ENCODE results near the gene CDC42EP5. TPM values are rescaled to one million over a fixed set of nuclear protein-coding genes. Genes with fewer than 3 reads are reported as not detected.
A peak's percentile ranks its signal among the peaks of the same experiment; 100 is the strongest.

The CDC42EP5 gene
- polyA plus RNA-seq, 4 donors, result 24.1 to 61.0 (median 40.2) TPM

DNA sequence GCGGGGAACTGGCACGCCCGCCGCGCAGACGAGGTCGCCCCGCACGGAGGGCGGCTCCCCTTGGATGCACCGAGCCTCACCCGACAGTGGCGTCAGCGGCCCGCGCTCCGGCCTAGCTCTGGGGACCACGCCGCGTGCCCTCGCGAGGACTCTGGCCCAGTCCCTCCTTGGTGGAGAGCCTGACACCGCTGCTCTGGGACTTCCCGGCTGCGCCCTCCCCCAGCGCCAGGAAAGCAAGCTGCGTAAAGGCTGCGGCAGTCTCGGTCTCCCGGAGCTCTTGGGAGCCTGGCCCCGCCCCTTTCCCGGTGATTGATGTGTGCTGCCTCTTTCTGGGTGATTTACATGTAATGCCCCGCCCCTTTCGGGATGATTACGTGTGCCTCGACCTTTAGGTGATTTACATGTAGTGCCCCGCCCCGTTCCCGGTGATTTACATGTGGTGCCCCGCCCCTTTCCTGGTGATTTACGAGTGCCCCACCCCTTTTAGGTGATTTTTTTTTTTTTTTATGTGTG, 9.5 kb downstream of the CDC42EP5 start, which contains the start of gene LENG9:
Gene LENG9, minus strand, starts transcription at position 248 of the 513 bp plus-strand sequence. CDS start 252 bp downstream, outside the sequence.
- DNase-seq (ENCODE audit: low read depth in 4 of 4, low spot score in 3 of 4), result peak; percentile 80 to 89 (median 86)

DNA sequence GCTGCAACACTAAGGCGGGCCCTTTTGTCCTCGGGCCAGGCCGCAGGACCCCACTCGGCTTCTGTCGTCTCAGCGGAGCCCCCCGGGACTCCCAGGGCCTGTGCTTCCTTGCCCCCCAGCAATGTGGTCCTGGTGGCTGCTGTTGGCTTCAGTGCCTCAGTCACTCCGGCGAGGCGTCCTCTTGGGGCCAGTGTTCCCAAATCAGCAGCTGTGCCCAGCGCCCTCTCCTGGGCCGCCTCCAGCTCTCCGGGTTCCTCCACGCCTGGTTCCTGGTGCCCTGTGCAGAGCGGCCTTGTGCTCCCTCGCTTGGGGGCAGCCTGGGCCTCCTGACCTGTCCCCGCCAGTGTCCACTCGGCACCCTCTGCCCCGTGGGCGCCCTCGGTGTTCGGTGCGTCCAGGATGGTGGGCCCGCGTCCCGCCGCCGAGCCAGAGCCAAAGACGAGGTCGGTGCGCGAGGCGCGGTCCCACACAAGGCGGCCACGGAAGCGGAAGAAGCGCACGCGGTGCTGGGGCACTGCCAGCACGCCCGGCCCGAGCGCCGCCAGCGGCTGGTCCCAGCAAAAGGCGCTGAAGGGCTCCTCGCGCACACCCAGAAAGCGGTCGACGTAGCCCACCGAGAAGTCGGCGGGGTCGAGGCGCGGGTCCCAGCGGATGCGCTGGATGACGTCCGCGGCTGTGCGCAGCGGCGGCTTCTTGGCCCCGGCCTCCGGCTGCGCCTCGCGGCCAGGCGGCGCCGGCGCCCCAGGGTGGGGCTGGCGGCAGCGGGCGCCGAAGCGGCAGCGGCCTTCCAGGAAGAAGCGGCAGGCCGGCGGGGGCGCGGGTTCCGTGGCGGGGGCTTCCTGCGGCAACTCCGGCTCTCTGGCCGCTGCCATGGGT, 10.2 kb downstream of the CDC42EP5 start:
- DNase-seq (ENCODE audit: low read depth in 4 of 4, low spot score in 3 of 4), result no peak

DNA sequence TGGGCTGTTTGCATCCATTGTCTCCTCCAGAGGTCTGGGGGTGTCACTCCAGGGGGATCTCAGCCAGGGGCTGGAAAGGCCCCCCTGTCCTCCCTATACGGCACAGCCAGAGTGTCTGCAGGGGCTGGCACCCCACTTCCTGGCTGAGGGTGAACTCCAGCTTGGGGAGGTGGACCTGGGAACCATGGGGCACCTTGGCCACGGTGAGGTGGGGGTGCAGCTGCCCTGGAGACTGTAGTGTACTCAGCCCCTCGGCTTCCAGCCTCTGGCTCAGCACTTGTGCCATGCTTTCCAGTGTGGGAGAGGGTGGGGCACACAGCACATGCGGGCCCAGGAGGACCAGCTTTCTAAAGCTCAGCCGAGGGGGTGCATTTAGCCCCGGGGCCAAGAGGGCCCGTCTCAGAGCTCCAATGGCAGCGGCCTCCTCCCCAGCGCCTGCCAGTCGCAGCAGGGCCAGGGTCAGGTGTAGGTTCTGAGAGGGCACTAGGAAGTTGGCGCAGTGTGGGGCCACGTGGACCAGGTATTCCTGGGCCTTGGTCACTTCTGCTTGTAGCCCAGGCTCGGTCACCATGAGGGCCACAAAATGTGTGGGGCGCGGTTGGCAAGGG, 10.9 kb downstream of the CDC42EP5 start:
- DNase-seq (ENCODE audit: low read depth in 4 of 4, low spot score in 3 of 4), result no peak

GRCh38 chr19:54461613-54462012, 11.5 kb downstream of the CDC42EP5 start:
- DNase-seq (ENCODE audit: low read depth in 4 of 4, low spot score in 3 of 4), result no peak

DNA sequence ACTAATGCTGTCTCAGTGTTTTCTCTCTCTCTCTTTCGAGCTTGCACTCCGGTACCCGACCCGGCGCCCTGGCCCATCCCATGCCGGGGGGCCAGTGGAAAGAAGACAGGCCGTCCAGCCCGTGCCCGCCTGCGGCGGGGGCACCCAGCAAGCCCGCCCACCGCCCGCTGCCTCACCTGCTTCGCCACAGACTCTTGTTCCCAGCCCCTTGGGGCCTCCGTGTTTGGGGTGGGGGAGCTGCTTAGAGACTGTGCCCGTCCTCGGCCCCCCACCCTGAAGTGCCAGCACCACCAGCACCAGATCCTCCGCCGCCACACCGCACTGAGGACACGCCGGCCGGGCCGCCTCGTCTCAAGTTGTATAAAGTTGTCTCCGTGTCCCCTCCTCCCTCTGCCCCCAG, 11.9 kb downstream of the CDC42EP5 start:
- no peak for DNase-seq (ENCODE audit: low read depth in 4 of 4, low spot score in 3 of 4)

- DNase-seq (ENCODE audit: low read depth in 4 of 4, low spot score in 3 of 4), result no peak
These were observed 12.7 kb downstream of the CDC42EP5 start for GRCh38 chr19:54460230-54461005.

DNA sequence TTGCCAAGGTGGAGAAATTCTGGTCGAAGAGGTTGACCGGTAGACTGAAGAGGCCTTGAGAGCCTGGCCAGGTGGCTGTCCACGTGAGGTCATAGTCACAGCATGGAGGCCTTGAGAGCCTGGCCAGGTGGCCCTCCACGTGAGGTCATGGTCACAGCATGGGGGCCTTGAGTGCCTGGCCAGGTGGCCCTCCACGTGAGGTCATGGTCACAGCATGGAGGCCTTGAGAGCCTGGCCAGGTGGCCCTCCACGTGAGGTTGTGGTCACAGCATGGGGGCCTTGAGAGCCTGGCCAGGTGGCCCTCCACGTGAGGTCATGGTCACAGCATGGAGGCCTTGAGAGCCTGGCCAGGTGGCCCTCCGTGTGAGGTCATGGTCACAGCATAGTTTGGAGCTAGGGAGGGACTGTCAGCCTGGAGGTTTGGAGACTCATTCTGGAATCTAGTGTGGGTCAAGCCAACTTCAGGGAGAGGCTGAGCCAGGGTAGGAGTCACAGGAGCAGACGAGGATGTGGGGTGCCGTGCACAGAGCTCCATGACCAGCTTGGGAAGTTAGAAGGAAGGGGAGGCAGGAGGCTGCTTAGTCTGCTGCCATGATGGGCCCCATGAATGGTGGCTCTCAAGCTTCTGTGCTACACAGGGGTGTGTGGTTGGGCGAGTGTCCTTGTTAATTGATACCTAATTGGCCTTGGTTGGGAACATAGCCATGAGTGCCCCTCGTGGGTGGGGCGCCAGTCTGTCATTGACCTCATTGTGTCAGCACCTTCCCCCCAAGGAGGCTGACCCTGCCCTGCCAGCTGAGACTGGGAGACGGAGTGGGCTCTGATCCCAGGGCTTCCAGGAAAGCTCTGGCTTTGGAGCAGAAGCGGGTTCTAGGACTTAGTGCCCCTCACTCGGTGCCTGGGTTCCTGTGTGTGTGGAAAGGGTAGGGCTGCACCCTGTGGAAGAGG, 13.5 kb downstream of the CDC42EP5 start:
- no peak for DNase-seq (ENCODE audit: low read depth in 4 of 4, low spot score in 3 of 4)

DNA sequence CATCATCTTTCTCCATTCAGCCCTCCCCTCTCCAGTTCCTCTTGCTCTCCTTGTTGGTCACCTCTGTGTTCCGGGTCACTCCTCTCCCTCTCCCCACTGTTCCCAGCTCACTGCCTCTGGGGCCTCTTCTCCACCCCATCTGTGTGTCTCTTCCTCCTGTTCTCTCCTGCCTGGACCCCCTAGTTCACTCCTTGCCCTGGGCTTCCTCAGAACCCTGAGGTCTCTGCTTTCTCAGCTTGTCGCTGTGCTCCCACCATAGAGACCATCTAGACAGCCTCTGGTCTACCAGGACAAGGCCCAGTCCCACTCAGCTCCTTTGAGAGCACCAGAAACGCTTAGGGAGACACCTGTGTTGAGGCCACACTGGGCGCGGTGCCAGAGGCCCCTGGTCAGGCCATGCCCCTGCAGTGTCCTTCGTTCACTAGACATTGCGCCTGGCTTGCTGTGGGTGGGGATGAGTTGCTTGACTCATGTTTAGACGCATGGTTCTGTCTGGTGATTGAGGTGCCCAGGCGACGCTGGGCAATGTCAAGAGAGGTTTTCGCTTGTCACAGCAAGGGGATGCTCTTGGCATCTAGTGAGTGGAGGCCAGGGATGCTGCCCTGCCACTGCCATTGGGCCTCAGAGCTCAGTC, 14.3 kb downstream of the CDC42EP5 start:
- DNase-seq (ENCODE audit: low read depth in 4 of 4, low spot score in 3 of 4), result no peak

DNA sequence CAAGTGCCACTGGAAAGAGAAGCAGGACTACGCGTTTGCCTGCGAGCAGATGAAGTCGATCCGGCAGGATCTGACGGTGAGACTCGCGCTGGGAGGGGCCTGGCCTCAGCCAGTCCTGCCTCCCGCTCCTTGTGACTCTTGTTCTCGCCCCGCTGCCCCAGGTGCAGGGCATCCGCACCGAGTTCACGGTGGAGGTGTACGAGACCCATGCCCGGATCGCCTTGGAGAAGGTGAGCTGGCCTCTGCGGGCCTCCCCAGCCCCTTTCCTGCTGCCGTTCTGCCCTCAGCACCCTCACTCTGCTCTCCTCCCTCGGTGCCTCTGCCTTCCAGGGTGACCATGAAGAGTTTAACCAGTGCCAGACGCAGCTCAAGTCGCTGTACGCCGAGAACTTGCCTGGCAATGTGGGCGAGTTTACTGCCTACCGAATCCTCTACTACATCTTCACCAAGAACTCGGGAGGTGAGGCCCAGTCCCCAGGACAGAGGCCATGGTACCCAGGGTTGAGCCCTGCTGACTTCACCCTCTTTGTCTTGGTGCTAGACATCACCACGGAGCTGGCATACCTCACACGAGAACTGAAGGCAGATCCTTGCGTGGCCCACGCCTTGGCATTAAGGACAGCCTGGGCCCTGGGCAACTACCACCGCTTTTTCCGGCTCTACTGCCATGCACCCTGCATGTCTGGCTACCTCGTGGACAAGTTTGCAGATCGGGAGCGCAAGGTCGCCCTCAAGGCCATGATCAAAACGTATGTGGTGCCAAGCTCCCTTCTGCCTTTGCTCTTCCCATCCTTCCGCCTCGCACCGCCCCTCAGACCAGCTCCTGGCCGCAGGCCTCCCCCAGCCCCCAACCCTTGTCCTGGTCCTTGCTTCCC, 15.1 kb downstream of the CDC42EP5 start:
- DNase-seq (ENCODE audit: low read depth in 4 of 4, low spot score in 3 of 4), result no peak

DNA sequence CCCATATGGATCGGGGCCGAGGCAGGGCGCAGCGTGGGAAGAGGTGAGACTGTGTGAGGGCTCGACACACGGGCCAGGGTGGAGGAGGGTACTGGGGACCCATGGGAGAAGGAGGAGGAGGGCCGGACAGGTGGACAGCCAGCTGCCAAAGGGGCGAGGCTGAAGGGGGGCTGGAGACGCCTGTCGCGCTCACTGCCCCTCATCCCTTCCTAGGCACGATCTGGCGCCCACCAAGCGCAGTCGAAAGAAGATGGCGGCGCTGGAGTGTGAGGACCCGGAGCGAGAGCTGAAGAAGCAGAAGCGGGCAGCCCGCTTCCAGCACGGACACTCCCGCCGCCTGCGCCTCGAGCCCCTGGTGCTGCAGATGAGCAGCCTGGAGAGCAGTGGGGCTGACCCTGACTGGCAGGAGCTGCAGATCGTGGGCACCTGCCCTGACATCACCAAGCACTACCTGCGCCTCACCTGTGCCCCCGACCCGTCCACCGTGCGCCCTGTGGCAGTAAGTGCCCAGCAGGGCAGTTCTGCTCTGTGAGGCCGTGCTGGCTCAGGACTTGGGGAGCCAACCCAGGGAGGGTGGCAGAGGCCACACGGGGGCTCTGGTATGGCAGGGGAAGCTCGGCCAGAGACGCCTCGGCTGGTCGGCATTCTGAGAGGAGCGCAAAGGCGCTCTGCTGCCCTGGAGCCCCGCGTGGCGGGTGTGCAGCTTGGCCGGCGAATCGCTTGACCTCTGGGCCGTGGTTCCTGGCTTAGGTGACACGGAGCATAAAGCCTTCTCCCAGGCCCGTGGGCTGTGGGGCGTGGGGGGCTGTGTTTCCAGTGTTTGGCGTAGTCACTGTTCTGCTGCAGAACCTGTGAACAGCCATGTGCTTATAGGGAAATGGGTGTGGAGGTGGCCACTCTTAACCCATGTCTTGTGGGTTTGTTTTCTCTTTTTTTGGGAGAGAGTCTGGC, 16.4 kb downstream of the CDC42EP5 start:
- no peak for DNase-seq (ENCODE audit: low read depth in 4 of 4, low spot score in 3 of 4)

DNA sequence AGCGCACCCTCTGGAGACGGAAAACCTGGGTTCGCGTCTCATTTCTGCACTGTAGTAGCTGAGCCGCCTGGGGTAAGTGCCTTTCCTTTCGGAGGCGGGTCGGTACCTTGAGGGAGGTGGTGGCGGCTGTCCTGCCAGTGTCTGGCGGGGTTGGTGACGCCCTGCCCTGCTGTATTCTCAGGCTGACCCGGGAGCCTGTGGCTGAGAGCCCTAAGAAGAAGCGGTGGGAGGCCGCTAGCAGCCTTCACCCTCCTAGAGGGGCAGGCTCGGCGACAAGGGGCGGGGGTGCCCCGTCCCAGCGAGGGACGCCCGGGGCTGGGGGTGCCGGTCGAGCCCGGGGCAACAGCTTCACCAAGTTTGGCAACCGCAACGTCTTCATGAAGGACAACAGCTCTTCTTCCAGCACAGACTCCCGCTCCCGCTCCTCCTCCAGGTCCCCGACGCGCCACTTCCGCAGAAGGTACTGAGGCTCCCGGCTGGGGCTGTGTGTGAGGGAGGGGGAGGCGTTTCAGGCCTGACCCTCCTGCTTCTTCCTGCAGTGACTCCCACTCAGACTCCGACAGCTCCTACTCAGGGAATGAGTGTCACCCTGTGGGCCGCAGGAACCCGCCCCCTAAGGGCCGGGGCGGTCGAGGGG, 17.2 kb downstream of the CDC42EP5 start:
- no peak for DNase-seq (ENCODE audit: low read depth in 4 of 4, low spot score in 3 of 4)

DNA sequence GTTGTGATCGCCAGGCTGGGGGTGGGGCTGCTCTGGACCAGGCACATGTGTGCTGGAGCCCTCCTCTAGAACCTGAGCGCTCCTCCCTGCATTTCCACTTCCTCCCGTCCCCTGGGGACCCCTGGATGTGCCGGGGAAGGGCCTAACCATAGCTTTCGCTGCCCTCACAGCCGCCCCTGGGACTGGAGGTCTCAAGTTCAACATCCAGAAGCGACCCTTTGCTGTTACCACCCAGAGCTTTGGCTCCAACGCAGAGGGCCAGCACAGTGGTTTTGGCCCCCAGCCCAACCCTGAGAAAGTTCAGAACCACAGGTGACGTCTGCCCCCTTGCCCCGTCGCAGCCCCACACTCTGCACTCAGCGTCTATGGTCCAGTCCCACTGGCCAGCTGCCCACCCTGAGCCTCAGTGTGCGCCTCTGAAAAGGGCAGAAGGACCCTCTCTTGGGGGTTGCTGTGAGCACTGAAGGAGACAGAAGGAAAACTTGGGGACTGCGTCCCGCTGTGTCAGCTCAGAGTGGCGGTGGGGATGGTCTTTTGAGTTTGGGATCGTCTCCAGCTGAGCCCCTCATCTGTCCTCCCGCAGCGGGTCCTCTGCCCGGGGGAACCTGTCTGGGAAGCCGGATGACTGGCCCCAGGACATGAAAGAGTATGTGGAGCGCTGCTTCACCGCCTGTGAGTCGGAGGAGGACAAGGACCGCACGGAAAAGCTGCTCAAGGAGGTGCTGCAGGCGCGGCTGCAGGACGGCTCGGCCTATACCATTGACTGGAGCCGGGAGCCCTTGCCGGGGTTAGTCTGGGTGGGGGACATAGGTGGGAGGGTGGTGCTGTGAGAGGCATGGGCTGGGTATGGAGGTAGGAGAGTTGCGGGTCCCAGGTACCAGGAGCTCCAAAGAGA, 18.1 kb downstream of the CDC42EP5 start:
- DNase-seq (ENCODE audit: low read depth in 4 of 4, low spot score in 3 of 4), result no peak

DNA sequence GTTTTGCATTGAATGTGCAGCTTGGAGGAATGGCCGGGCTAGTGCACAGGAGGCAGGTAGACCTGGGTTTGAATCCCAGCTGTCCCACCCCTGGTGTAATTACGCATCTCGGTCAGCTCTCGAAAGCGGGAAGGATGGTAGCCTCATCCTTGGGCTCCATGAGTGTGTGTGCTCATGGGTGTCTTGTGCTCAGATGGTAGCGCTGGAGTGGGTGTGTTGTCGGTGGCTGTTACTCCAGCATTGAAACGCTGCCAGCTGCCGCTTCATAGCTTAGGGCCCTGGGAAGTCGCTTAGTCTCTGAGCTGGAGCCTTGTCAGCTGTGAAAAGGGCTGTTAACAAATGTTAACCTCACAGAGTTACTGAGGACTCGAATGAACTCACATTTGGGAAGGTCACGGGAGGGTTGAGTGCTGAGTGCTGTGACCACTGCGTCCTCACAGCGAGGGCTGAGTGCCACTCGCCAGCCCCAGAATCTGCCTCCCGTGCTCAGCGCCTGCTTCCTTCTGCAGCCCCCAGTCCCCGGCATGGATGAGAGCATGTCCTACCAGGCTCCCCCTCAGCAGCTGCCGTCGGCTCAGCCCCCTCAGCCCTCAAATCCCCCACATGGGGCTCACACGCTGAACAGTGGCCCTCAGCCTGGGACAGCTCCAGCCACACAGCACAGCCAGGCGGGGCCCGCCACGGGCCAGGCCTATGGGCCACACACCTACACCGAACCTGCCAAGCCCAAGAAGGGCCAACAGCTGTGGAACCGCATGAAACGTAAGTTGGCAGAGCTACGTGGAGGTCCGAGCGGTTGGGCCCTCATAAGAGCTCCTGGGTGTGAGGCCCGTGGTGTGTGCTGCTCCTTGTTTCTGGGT, 18.9 kb downstream of the CDC42EP5 start:
- no peak for DNase-seq (ENCODE audit: low read depth in 4 of 4, low spot score in 3 of 4)

DNA sequence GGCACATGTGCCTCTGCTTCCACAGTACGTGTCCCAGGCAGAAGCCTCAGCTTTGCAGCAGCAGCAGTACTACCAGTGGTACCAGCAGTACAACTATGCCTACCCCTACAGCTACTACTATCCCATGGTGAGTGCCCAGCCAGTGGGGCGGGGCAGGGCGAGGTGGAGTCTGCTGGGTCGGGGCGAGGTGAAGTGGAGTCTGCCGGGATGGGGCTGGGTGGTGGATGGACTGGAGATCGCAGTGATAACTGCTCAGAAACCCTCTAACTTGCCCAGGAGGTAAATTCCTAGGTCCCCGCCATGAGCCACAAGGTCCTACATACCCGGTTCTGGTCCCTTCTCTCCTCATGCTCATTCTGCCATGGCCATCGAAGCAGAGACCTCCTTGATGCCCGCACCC, 20.5 kb downstream of the CDC42EP5 start:
- DNase-seq (ENCODE audit: low read depth in 4 of 4, low spot score in 3 of 4), result no peak

GRCh38 chr19:54451997-54452396, 21.1 kb downstream of the CDC42EP5 start:
- no peak for DNase-seq (ENCODE audit: low read depth in 4 of 4, low spot score in 3 of 4)

Data from left renal pelvis (tissue), 4 donors.